HEK293T (cell line): ENCODE measurements around the gene CDK5RAP2.

Experiments
- ARNT ChIP-seq: fragments of 450-650 bp; IDR thresholded peaks from 2 replicates; pipeline ENCODE4 v1.6.1; 2017; ENCODE audit warnings: mild to moderate bottlenecking
- BHLHE40 ChIP-seq: fragments of 450-650 bp; IDR thresholded peaks from 2 replicates; pipeline ENCODE4 v1.6.1; 2016; ENCODE audit warnings: mild to moderate bottlenecking, moderate library complexity, borderline replicate concordance
- ELF4 ChIP-seq: fragments of 450-650 bp; IDR thresholded peaks from 2 replicates; pipeline ENCODE4 v1.6.1; 2017; ENCODE audit warnings: antibody characterized with exemption
- FOXA1 ChIP-seq: fragments of 450-650 bp; IDR thresholded peaks from 2 replicates; pipeline ENCODE4 v1.6.1; 2016; ENCODE audit warnings: mild to moderate bottlenecking
- FOXK2 ChIP-seq: fragments of 450-650 bp; IDR thresholded peaks from 2 replicates; pipeline ENCODE4 v1.6.1; 2016; ENCODE audit warnings: mild to moderate bottlenecking
- FOXM1 ChIP-seq: fragments of 450-650 bp; IDR thresholded peaks from 2 replicates; pipeline ENCODE4 v1.6.1; 2017; ENCODE audit warnings: mild to moderate bottlenecking, borderline replicate concordance
- HDGF ChIP-seq: fragments of 450-650 bp; IDR thresholded peaks from 2 replicates; pipeline ENCODE4 v1.6.1; 2017; ENCODE audit warnings: antibody characterized with exemption, borderline replicate concordance
- LEF1 ChIP-seq: fragments of 450-650 bp; IDR thresholded peaks from 2 replicates; pipeline ENCODE4 v1.6.1; 2017; ENCODE audit warnings: mild to moderate bottlenecking, borderline replicate concordance
- NFRKB ChIP-seq: fragments of 450-650 bp; IDR thresholded peaks from 2 replicates; pipeline ENCODE4 v1.6.1; 2016; ENCODE audit warnings: mild to moderate bottlenecking, moderate library complexity
- PKNOX1 ChIP-seq: fragments of 450-650 bp; IDR thresholded peaks from 2 replicates; pipeline ENCODE4 v1.6.1; 2016
- SP1 ChIP-seq: fragments of 450-650 bp; IDR thresholded peaks from 2 replicates; pipeline ENCODE4 v1.6.1; 2017
- SUZ12 ChIP-seq: fragments of 450-650 bp; IDR thresholded peaks from 2 replicates; pipeline ENCODE4 v1.6.1; 2016; ENCODE audit warnings: mild to moderate bottlenecking
- TARDBP ChIP-seq: fragments of 450-650 bp; IDR thresholded peaks from 2 replicates; pipeline ENCODE4 v1.6.1; 2016
- ZNF384 ChIP-seq: fragments of 450-650 bp; IDR thresholded peaks from 2 replicates; pipeline ENCODE4 v1.6.1; 2016

- no peak for TF ChIP-seq HDGF
- TF ChIP-seq SP1, result no peak
- TF ChIP-seq ZNF384, result no peak
- TF ChIP-seq NFRKB, result no peak
- no peak for TF ChIP-seq SUZ12
- TF ChIP-seq ELF4, result no peak
- no peak for TF ChIP-seq BHLHE40
- TF ChIP-seq ARNT, result no peak
- no peak for TF ChIP-seq FOXM1
- TF ChIP-seq FOXK2, result no peak
- no peak for TF ChIP-seq TARDBP
- no peak for TF ChIP-seq LEF1
- no peak for TF ChIP-seq FOXA1
- no peak for TF ChIP-seq PKNOX1
These were observed 42.0 kb upstream of the CDK5RAP2 start for GRCh38 chr9:120621941-120622340.
